Coronary artery (tissue), 2 donors: Measurements from ENCODE around the gene METRNL.

ENCODE experiments used
- DNase-seq: peaks from one replicate; pipeline ENCODE4 v3.0.0-alpha.2; 2017; ENCODE audit warnings: low spot score
- H3K27ac ChIP-seq, 2 donors: fragments of 200-600 bp; sonication (generic); one replicate each; pipeline ENCODE4 v1.5.1; 2016 to 2019
- H3K4me3 ChIP-seq: fragments of 200-600 bp; sonication (generic); 2 replicates; pipeline ENCODE4 v1.5.1; 2016; ENCODE audit warnings: mild to moderate bottlenecking, moderate library complexity
- TF ChIP-seq, protein P1 (sequence below): fragments of 200-600 bp; sonication (generic); IDR thresholded peaks from one replicate; pipeline ENCODE4 v1.5.1; 2019; ENCODE audit warnings: antibody characterized with exemption

The METRNL gene

DNA sequence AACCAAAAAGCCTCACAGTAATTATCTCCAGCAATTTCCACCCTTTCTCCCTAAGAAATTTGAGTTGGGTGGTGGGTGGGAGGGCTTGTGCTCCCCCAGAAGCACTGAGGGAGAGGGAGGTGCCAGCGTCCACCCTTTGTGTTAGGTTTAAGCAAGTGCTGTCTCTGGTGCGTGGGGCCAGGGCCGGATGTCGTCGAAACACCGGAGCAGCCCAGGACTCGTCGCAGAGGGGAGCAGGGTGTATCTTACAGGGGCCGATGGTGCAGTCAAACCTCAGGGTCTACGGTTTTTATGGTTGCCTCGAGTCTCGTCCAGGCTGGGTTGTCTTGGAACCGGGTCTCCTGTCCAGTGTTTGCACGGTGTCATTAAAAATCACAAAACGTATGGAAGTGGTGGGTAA is 35.3 kb downstream of the METRNL start:
- H3K4me3 ChIP-seq, result no peak overlapping the region
- no peak overlapping the region for H3K27ac ChIP-seq
- no peak for DNase-seq
- TF ChIP-seq, protein P1, sequence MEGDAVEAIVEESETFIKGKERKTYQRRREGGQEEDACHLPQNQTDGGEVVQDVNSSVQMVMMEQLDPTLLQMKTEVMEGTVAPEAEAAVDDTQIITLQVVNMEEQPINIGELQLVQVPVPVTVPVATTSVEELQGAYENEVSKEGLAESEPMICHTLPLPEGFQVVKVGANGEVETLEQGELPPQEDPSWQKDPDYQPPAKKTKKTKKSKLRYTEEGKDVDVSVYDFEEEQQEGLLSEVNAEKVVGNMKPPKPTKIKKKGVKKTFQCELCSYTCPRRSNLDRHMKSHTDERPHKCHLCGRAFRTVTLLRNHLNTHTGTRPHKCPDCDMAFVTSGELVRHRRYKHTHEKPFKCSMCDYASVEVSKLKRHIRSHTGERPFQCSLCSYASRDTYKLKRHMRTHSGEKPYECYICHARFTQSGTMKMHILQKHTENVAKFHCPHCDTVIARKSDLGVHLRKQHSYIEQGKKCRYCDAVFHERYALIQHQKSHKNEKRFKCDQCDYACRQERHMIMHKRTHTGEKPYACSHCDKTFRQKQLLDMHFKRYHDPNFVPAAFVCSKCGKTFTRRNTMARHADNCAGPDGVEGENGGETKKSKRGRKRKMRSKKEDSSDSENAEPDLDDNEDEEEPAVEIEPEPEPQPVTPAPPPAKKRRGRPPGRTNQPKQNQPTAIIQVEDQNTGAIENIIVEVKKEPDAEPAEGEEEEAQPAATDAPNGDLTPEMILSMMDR, result no peak

DNA sequence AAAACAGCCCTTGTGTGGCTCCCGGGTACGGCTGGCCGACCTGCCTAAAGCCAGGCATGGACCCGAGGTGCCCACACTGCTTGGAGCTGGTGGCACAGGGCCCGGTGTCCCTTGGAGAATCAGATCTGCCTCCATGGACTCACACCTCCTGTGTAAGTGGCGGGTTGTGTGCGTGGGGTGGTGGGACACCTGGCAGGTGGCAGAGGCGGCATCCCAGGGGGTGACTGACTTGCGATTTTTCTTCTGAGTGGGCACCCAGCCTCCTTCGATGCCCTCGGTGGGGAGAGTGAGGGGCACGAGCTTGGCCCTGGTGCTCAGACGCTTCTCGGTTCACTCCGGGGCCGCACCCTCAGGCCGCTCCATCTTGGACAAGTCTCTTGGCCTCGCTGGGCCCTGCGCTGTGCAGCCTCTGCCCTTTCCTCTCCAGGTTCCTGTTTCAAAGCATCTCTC is 35.8 kb downstream of the METRNL start:
- H3K4me3 ChIP-seq, result no peak overlapping the region
- no peak for DNase-seq

DNA sequence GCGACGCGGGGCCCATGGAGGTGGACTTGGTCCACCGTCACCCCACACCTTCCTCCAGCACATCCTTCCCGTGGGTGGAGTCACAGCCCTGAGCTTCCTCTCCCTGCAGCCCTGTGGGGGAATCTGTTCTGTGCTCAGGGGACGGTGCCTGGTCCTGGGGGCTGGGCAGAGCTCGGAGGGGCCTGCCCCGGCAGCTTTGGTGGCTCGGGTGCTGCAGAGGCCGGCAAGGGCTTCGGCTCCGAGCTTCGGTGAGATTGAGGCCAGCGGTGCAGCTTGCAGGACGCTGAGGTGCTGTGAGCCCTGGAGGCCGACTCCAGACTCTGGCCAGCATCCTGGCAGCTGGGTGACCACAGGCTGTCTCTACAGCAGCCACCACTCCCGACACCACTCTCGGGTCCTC is 36.4 kb downstream of the METRNL start:
- TF ChIP-seq, protein P1, result no peak
- no peak overlapping the region for H3K4me3 ChIP-seq
- no peak for DNase-seq
- H3K27ac ChIP-seq, result no peak overlapping the region

More for the DNA sequence above, 35.8 kb downstream of the METRNL start:
- H3K27ac ChIP-seq, result no peak overlapping the region
- TF ChIP-seq, protein P1, result no peak

DNA sequence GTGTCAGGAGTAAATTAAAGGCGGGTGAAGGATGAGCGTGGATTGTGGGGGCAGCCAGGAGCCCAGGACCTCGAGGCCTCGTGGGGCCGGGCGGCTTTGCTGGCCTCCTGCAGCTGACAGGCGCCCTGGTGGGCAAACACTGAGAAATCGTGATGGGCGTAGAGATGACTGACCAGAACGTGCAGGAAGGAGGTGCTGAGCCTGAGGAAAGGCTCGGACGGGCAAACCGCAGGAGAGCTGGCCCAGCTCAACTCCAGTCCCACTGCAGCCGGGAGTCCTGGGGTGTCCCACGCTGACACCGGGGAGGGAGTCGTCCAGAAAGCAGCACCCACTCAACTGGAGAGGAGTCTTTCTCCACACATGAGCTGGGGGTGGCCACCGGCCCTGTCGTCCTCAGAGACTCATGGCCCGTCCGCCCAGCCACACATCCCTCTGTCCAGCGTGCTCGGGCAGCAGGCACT is 36.9 kb downstream of the METRNL start:
- DNase-seq, result no peak
- Histone ChIP-seq H3K27ac (no peak overlapping the region), H3K4me3 (no peak overlapping the region)
- TF ChIP-seq, protein P1, result no peak

DNA sequence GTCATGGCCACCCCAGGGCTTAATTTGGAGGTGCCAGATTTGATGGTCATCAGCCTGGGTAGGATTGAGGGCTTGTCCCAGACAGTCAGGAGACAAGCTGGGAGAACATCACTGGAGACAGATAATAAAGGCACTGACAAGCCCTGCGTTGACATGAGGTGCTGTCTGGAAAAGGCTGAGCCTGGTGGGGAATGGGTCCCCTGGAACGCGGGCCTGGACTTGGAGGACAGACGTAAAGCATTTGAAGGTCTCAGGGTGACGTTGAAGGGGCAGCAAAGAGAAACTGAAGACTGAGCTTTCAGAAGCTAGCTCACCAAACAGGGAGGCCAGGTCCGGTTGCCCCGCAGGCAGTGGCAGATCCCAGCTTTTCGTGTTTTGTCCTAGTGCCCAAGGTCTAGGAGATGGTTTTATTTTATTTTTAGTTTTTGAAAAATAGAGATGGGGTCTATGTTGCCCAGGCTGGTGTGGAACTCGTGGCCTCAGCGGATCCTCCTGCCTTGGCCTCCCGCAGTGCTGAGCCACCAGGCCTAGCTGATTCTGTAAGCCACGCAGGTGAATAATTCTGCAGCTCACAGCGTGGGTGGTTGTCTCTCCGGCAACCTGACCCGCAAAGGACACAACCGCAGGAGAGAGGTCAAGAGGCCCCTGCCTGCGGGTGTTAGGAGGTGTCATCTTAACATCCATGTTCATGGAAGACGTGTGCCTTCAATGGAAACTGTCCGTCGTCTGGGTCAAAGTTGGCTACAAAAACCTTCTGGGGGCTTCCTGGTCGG is 37.6 kb downstream of the METRNL start:
- H3K27ac ChIP-seq, result no peak overlapping the region
- DNase-seq, result no peak
- TF ChIP-seq, protein P1, result no peak
- H3K4me3 ChIP-seq, result no peak overlapping the region

DNA sequence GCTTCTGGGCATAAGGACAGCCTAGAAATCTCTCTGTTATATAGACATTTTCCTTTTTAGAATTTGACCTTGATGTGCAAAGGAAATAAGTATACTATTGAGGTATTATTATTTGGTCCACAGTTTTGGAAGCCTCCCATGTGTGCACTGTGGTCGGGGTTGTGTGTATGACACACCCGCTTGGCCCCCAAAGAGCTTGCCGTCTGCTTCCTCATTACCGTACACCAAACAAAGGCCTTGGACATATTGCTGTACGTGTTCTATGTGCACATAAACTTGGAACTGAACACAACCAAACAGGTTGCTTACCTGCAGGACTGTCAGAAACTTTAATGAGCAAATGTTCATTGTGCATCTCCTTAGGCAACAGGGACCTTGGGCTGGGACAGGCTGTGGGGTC is 38.2 kb downstream of the METRNL start:
- Histone ChIP-seq H3K27ac (no peak overlapping the region), H3K4me3 (no peak overlapping the region)
- no peak for DNase-seq
- TF ChIP-seq, protein P1, result no peak
